Retinal pigment epithelial cell (primary cell): Measurements from ENCODE around the gene P2RX7.
A peak's percentile ranks its signal among the peaks of the same experiment; 100 is the strongest.

Experiments
- DNase-seq: peaks from one replicate; pipeline ENCODE4 v3.0.0-alpha.2; 2010; ENCODE audit warnings: low read depth
- H3K4me3 ChIP-seq: 2 replicates; pipeline ENCODE4 v1.5.1; 2011; ENCODE audit warnings: mild to moderate bottlenecking, low read length, control low read depth, moderate library complexity
- TF ChIP-seq, protein P1 (sequence below): conservative IDR thresholded peaks from 2 replicates; pipeline ENCODE4 v1.5.1; 2011; ENCODE audit warnings: low read depth, low read length, control low read depth, inconsistent platforms

Gene P2RX7

DNA sequence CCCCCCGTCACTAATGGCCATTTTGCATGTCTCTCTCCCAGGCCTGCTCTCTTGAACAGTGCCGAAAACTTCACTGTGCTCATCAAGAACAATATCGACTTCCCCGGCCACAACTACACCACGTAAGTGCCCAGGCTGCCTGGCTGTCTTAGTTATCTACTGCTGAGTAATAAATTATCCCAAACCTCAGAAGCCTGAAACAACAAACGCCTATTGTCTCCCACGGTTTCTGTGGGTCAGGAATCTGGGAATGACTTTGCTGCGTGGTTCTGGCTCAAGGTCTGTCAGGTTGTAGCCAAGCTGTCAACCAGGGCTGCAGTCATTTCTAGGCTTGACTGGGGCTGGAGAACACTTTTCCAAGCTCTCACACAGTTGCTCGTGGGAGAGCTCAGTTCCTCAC lies 32.6 kb downstream of the P2RX7 start:
- no peak overlapping the region for H3K4me3 ChIP-seq
- DNase-seq, result no peak
- TF ChIP-seq, protein P1, sequence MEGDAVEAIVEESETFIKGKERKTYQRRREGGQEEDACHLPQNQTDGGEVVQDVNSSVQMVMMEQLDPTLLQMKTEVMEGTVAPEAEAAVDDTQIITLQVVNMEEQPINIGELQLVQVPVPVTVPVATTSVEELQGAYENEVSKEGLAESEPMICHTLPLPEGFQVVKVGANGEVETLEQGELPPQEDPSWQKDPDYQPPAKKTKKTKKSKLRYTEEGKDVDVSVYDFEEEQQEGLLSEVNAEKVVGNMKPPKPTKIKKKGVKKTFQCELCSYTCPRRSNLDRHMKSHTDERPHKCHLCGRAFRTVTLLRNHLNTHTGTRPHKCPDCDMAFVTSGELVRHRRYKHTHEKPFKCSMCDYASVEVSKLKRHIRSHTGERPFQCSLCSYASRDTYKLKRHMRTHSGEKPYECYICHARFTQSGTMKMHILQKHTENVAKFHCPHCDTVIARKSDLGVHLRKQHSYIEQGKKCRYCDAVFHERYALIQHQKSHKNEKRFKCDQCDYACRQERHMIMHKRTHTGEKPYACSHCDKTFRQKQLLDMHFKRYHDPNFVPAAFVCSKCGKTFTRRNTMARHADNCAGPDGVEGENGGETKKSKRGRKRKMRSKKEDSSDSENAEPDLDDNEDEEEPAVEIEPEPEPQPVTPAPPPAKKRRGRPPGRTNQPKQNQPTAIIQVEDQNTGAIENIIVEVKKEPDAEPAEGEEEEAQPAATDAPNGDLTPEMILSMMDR, result no peak

DNA sequence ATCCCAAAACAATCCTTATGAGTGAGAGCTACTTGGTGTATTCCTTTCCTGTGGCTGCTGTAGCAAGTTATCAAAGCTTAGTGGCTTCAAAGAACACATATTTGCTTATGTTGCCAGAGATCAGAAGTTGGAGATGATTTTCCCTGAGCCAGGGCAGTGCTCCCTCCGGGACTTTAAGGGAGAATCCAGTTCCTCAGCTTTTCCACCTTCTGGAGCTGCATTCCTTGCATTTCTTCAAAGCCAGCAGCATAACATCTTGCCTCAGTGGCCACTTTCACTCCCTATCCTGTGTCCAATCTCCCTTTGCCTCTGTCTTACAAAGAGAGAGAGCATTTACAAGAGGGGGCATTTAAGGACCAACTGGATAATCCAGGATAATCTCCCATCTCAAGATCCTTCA lies 33.7 kb downstream of the P2RX7 start:
- DNase-seq, result no peak
- TF ChIP-seq, protein P1, result no peak
- no peak overlapping the region for H3K4me3 ChIP-seq

DNA sequence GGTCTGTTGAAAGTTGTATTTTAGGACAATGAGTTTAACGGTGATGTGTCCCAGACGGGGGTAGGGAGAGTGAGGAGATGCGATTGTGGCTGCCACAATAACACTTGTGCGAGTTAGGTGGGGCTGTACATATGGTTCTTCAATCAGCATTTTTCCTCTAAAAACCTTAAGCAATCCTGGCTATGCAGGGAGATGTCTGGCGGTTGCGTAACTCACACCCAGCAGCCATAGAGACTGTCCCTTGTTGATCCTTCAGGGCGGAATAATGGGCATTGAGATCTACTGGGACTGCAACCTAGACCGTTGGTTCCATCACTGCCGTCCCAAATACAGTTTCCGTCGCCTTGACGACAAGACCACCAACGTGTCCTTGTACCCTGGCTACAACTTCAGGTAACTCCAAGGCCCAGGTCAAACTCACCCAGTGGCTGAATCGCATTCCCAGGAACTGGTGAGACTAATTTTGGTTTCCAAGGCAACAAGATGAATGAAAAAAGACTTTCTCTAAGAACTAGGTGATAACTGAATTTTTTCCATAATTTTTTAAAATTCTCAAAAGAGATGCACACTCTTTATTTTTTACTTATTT lies 34.6 kb downstream of the P2RX7 start:
- DNase-seq, result no peak
- no peak overlapping the region for H3K4me3 ChIP-seq
- TF ChIP-seq, protein P1, result no peak

DNA sequence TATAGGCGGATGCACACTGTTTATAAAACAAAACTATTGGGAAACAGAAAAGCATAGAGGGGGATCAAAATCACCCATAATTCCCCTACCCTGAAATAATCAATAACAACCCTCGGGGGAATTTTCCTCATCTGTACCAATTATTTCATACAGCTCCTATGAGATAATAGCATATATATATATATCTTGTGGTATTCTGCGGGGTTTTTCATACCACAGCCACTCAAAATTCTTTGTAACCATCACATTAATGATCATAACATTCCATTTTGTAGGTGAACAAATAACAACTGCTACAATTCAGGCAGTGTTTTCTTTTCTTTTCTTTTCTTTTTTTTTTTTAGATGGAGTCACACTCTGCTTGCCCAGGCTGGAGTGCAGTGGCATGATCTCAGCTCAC lies 35.3 kb downstream of the P2RX7 start:
- H3K4me3 ChIP-seq, result no peak overlapping the region
- TF ChIP-seq, protein P1, result no peak
- no peak for DNase-seq

DNA sequence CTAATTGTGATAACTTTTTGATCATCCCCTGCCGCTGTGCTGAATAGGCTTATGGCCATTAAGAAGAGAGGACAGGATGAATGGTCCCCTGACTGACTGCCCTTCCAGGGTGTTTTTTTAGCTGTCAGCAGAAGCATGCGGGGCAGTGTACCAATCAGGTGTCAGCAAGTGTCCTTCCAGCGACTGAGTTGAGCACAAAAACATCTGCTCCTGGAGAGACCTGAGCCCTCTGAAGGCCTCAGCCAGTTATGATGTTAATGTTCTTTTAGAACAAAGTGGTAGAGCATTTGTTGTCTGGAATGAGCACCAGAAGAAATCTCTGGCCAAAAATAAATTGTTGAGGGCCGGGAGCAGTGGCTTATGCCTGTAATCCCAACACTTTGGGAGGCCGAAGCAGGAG lies 37.5 kb downstream of the P2RX7 start:
- no peak for DNase-seq
- H3K4me3 ChIP-seq, result no peak overlapping the region
- TF ChIP-seq, protein P1, result no peak

DNA sequence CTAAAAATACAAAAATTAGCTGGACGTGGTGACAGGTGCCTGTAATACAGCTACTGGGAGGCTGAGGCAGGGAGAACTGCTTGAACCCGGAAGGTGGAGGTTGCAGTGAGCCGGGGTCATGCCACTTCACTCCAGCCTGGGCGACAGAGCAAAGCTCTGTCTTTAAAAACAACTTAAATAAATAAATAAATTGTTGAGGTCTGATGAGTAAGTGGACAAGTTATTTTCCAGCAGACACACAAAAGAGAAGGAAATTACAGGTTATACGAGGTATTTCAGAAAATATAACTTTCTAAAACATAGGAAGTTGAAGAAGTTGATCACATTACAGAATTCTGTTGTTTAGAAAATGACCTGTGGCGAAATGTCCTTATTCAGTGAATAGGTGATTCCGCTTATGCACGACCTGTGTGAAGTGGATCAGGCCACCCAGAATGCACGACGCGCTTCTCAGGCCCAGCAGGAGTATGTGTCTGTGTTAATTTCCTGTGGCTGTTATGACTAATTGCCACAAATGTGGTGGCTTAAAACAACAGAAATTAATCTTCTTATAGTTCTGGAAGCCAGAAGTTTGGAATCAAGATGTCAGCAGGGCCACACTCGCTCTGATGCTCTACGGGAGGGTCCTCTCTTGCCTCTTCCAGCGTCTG lies 38.1 kb downstream of the P2RX7 start:
- TF ChIP-seq, protein P1, result no peak
- H3K4me3 ChIP-seq, result no peak overlapping the region
- peak; percentile 22 for DNase-seq

DNA sequence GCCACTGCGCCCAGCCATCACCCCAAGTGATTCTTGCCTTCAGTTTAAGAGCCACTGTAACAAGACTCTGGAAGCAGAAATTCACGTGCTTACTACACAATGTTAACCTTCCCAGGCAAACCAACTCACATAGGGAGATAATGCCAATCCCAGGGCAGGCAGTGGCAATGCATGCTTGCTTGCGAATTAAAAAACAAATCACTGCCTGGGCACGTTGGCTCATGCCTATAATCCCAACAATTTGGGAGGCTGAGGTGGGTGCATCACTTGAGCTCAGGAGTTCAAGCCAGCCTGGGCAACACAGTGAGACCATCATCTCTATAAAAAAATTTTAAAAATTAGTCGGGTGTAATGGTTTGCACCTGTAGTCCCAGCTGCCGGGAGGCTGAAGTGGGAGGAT lies 39.5 kb downstream of the P2RX7 start:
- DNase-seq, result no peak

More for the DNA sequence above, 39.5 kb downstream of the P2RX7 start:
- no peak overlapping the region for H3K4me3 ChIP-seq
- TF ChIP-seq, protein P1, result no peak
